ENCODE results near the gene UBE2G2.
A peak's percentile ranks its signal among the peaks of the same experiment; 100 is the strongest.

UBE2G2 gene

DNA sequence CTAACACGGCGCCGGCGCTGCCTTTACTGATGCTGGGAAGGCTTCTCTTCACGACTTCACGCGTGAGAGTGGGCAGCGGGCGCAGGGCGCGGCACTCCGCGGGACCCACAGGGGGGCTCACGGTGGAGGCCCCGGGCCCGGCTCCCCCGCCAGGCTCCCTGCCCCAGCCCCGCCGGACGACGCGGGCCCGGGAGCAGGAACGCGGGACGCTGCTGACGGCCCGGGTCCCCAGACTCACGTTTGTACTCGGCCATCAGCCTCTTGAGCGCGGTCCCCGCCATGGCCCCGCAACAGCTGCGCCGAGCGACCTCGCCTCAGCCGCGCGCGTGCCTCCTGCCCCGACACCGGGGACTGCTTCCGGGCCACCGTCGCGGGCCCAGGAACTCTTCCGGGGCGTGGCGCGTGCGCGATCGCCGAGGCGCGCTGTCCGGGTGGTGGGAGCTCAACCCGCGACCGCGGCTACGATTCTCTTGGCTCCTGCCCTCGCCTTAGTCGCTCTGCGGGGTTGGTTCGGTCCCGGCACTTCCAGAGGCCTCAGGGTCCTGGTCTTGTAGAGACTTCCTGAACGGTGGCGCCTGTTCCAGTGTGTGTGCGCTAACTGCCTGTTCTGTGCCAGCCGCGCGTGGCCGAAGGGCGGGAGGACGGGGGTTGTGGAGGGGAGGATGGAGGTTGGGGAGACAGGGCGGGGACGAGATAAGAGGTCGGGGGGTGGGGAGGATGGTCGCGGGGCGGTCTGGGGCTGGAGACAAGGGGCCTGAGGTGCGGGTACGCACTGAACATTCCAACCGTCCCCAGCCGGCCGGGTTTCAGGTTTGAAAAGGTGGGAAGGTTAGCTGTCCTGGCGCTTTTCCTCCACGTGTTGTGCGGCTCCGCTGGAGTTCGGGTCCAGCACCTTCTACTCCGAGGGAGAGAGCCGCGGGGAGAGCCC, at the start of gene UBE2G2:
Gene UBE2G2 (minus strand): TSS at position 353 of the 928 bp plus-strand sequence. CDS start 72 bp downstream, at position 281.
- peak; percentile 27 to 86 (median 68) for DNase-seq

- DNase-seq = no peak
These were observed 49.5 kb upstream of the UBE2G2 start for GRCh38 chr21:44850905-44851657.

GRCh38 chr21:44850208-44850800, 48.7 kb upstream of the UBE2G2 start:
- DNase-seq = no peak

DNA sequence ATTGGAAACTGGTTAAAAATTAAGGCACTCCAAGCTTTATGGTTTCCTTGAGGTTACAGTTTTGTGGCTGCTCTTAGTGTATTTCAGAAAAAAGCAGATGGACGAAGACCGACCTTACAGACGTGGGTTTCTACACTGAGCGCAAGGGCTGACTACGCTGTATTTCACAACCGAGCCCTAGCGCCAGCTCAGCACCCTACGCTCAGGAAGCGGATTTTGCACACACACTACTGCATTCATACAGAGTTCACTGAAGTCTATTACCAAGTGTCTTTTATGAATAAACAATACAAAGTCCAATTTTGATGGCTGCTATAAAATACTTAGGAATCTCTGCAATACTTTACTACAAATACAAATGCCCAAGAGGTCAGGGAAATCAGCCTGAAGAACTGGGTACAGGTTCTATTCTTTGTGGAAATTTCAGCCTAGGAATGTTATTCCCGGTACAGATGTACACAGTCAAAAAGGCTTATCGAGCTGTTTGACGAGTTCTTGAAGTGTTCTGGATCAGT, 48.1 kb upstream of the UBE2G2 start:
- no peak for DNase-seq

- no peak for DNase-seq
These were observed 47.4 kb upstream of the UBE2G2 start for GRCh38 chr21:44848821-44849521.

- no peak for DNase-seq
These were observed 45.8 kb upstream of the UBE2G2 start for GRCh38 chr21:44847261-44848056.

DNA sequence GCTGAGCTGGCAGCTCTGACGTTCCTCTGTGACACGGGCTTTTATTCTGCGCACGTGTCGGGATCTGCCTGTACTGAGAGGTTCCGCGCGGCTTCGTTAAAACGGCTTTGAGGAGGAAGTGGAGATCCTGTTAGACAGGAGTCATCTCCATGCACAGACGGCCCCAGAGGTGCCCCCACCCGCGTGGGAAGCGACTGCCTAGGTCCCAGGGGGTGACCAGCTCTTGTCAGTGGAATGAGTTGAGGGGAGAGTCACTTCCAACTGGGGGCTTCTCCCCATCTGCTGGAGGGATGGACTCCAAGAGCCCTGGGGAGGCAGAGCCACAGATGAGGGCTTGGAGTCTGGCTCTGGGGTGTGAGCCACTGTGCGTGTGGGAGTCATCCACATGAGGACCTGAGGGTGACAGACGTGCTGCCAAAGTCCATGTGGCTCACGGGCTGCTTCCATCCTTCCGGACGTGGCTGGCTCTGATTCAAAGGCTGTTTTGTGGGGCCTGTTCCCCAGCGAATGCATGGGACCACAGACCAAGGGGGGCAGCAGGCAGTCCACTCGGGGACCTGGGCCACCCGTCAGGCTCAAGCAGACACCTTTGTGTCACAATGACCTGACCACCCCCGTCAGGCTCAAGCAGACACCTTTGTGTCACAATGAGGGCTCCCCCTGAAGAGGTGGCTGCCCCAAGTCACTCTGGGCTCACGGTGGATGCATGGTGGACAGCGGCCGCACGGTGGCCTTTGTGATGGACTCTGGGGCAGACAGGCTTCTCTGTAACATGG, 45.1 kb upstream of the UBE2G2 start:
- peak in 17 of 51 donors; percentile 12 to 71 (median 33) for DNase-seq

DNA sequence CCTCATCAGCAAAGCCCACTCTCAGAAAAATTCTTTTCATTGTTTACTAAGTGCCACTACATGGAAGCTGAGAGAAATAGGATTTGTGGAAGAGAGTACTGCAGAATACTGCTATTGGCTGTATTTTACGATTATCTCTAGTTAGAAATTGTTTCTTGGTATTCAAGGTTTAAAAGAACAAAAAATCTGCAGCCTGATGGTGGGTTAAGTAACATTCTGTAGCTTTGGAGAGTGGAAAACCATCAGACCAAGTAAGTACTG, 44.5 kb upstream of the UBE2G2 start:
- DNase-seq = no peak

- DNase-seq = peak in 20 of 51 donors; percentile 13 to 53 (median 26)
These were observed 44.0 kb upstream of the UBE2G2 start for GRCh38 chr21:44845418-44846223.

DNA sequence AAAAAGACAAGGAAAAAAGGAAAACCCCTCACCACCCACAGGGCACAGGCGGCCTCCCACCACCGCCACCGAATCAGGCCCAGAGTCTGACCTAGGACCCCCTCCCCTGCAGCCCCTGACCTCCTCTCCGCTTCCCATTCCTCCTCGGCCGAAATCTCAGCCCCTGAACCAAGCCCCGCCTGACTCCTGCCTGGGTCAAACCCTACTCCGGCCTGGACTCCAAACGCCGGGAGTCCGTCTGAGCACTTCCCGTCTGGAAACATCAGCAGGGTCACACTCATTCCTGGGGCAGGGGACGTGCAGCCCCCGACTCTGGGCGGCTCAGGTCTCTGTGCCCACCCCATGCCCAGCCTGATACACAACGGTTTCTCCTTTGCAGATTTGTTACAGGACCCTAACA, 42.6 kb upstream of the UBE2G2 start:
- no peak for DNase-seq

- DNase-seq = no peak
These were observed 41.3 kb upstream of the UBE2G2 start for GRCh38 chr21:44842721-44843445.

DNA sequence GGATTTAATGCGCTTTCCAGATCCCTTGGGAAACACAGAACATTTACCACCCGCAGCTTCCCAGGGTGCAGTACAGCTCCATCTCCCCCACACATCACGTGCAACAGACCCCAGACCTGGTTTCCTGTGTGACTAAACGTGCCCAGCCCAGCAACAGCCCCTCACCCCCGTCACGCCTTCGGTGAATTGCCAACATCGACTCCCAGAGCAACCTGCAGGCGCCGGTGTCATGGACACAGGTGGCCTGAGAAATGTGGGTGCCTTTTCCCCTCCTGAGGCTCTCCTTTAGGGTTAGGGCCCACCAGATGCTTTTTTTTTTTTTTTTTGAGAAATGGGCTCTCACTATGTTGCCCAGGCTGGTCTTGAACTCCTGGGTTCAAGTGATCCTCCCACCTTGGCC, 40.5 kb upstream of the UBE2G2 start:
- DNase-seq = no peak

- DNase-seq = no peak
These were observed 39.2 kb upstream of the UBE2G2 start for GRCh38 chr21:44840771-44841170.

DNA sequence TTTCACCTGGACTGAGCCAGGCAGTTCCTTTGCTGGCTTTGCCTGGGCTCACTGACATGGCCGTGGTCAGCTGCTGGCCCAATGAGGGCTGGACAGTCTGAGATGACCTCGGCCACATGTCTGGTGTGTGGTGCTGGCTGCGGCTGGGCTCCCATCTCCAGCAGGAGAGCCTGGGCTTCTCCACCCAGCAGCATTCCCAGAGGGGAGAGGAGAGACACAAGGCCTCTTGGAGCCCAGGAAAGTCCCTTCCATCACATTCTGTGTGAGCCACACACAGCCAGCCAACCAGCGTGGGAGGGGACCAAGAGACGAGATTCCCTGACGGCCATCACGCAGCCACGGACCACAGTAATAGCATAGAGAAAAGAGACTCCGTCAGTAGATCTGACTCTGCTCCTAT, 37.3 kb upstream of the UBE2G2 start:
- DNase-seq = no peak

- DNase-seq = no peak
These were observed 36.6 kb upstream of the UBE2G2 start for GRCh38 chr21:44838039-44838895.

DNA sequence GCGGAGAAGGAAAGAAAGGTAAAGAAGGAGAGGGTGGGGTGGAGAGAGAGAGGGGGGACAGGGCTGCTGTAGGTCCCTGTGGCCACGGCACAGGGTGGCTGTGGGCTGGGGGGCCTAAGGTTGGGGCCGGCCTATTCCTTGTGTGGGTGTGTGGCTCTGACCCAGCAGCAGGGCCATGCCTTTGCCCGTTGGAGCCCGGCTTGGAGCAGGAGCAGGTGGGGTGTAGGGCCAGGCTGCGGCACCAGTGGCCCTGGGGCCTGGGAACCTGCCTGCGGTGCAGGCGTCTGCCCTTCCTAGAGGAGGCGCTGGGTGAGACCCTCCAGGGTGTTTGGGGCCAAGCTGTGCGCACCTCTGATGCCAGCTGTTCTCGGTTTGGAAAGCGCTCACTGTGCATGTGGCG, 35.9 kb upstream of the UBE2G2 start:
- no peak for DNase-seq

Data from hypothalamus (tissue), 51 donors.